GM19372 (cell line): ENCODE results near the gene OR10H5.
"Not testable (repeated sequence)": the region's sequence is repeated elsewhere in the genome, so short reads cannot be mapped to it uniquely, and the experiment has no call there.

Experiments
- ATAC-seq: cut with Tn5 transposase; IDR thresholded peaks from one replicate; pipeline ENCODE4 v1.9.1; 2021; ENCODE audit warnings: mild to moderate bottlenecking, low read depth, moderate library complexity; ENCODE audit not compliant: unreplicated experiment

Gene OR10H5

GRCh38 chr19:15841875-15842569 lies 54.6 kb downstream of the OR10H5 start:
- ATAC-seq = no peak

GRCh38 chr19:15843203-15843893 lies 55.9 kb downstream of the OR10H5 start:
- no peak for ATAC-seq

- not testable (repeated sequence) for ATAC-seq
These were observed 56.4 kb downstream of the OR10H5 start for GRCh38 chr19:15843894-15844222.

- no peak for ATAC-seq
These were observed 59.5 kb downstream of the OR10H5 start for GRCh38 chr19:15846923-15847322.

GRCh38 chr19:15850385-15850784 lies 62.9 kb downstream of the OR10H5 start:
- no peak for ATAC-seq
